IPS DF 4.7 (cell line): ENCODE data around the gene NCSTN.

Experiments
- DNase-seq: peaks from one replicate; pipeline ENCODE4 v3.0.0-alpha.2; 2013; ENCODE audit warnings: low spot score; ENCODE audit errors: extremely low read depth

NCSTN gene

GRCh38 chr1:160342953-160343869, at the start of gene NCSTN, which contains the start of gene COPA:
TSS of gene NCSTN (plus strand) at chr1:160343383. CDS start at chr1:160343397, 14 bp downstream.
TSS of gene COPA (minus strand) at chr1:160343250. CDS start at chr1:160343170, 80 bp downstream.
- DNase-seq = peak; percentile 87

GRCh38 chr1:160296036-160296435, 47.1 kb upstream of the NCSTN start:
- DNase-seq = no peak

- DNase-seq = no peak
Observed at GRCh38 chr1:160300173-160300572, 43.0 kb upstream of the NCSTN start.

GRCh38 chr1:160307118-160307791, 35.9 kb upstream of the NCSTN start:
- DNase-seq = no peak

- DNase-seq = no peak
Observed at GRCh38 chr1:160308451-160309184, 34.6 kb upstream of the NCSTN start.

GRCh38 chr1:160309185-160309557, 34.0 kb upstream of the NCSTN start:
- DNase-seq = no peak

- no peak for DNase-seq
Observed at GRCh38 chr1:160309571-160309970, 33.6 kb upstream of the NCSTN start.

- DNase-seq = no peak
Observed at GRCh38 chr1:160315359-160315758, 27.8 kb upstream of the NCSTN start.

- no peak for DNase-seq
Observed at GRCh38 chr1:160322831-160323230, 20.4 kb upstream of the NCSTN start.

GRCh38 chr1:160325252-160325651, 17.9 kb upstream of the NCSTN start:
- no peak for DNase-seq

GRCh38 chr1:160326418-160326817, 16.8 kb upstream of the NCSTN start:
- DNase-seq = no peak

- DNase-seq = no peak
Observed at GRCh38 chr1:160328184-160328583, 15.0 kb upstream of the NCSTN start.

- no peak for DNase-seq
Observed at GRCh38 chr1:160330119-160330518, 13.1 kb upstream of the NCSTN start.

GRCh38 chr1:160332516-160332915, 10.7 kb upstream of the NCSTN start:
- DNase-seq = no peak

GRCh38 chr1:160338580-160338979, 4.6 kb upstream of the NCSTN start:
- no peak for DNase-seq

- no peak for DNase-seq
Observed at GRCh38 chr1:160340146-160340545, 3.0 kb upstream of the NCSTN start.

GRCh38 chr1:160340866-160341265, 2.3 kb upstream of the NCSTN start:
- no peak for DNase-seq

GRCh38 chr1:160342526-160342925, 657 bp upstream of the NCSTN start:
- no peak for DNase-seq

- DNase-seq = no peak
Observed at GRCh38 chr1:160344241-160344640, 1.1 kb downstream of the NCSTN start.

GRCh38 chr1:160344936-160345335, 1.8 kb downstream of the NCSTN start:
- DNase-seq = no peak

- DNase-seq = no peak
Observed at GRCh38 chr1:160346463-160346862, 3.3 kb downstream of the NCSTN start.

GRCh38 chr1:160346958-160347357, 3.8 kb downstream of the NCSTN start:
- DNase-seq = no peak
